HG03175 (cell line): ENCODE measurements around the gene DBF4B.

Source experiments
- ATAC-seq: cut with Tn5 transposase; IDR thresholded peaks from one replicate; pipeline ENCODE4 v1.9.1; 2021; ENCODE audit warnings: mild to moderate bottlenecking, moderate library complexity; ENCODE audit not compliant: unreplicated experiment

DBF4B gene

GRCh38 chr17:44796731-44797130, 88.3 kb downstream of the DBF4B start:
- ATAC-seq: no peak

- ATAC-seq: no peak
Observed at GRCh38 chr17:44797802-44798201, 89.3 kb downstream of the DBF4B start.

- no peak for ATAC-seq
Observed at GRCh38 chr17:44798356-44798755, 89.9 kb downstream of the DBF4B start.
